HCT116 (cell line): ENCODE data around the gene CHTOP.

Experiments used
- CTCF ChIP-seq, 3 experiments: fragments of 200-600 bp in 1 of 3; sonication (generic) in 1 of 3; IDR thresholded peaks in 2 of 3; conservative IDR thresholded peaks in 1 of 3; 2 replicates each; pipeline ENCODE4 v1.5.1; 2012 to 2017; ENCODE audit warnings: low read depth in 2 of 3, low read length in 2 of 3, antibody characterized with exemption in 1 of 3, borderline replicate concordance in 1 of 3, control low read depth in 1 of 3, mild to moderate bottlenecking in 1 of 3, mixed read lengths in 1 of 3, mixed run types in 1 of 3, moderate library complexity in 1 of 3; ENCODE audit not compliant: insufficient read depth in 1 of 3
- EGR1 ChIP-seq: IDR thresholded peaks from 2 replicates; pipeline ENCODE4 v1.6.1; 2012; ENCODE audit warnings: low read depth
- EZH2 ChIP-seq: fragments of 200-600 bp; sonication (generic); IDR thresholded peaks from 2 replicates; pipeline ENCODE4 v1.6.1; 2017; ENCODE audit warnings: antibody characterized with exemption, mixed run types
- EZH2phosphoT487 ChIP-seq: fragments of 200-600 bp; IDR thresholded peaks from 2 replicates; pipeline ENCODE4 v1.6.1; 2018; ENCODE audit warnings: antibody characterized with exemption, borderline replicate concordance
- MAX ChIP-seq: IDR thresholded peaks from 2 replicates; pipeline ENCODE4 v1.6.1; 2012
- POLR2A ChIP-seq: IDR thresholded peaks from 2 replicates; pipeline ENCODE4 v1.7.0; 2011; ENCODE audit warnings: borderline replicate concordance; ENCODE audit not compliant: insufficient read depth, insufficient read length; ENCODE audit errors: extremely low read depth
- POLR2AphosphoS5 ChIP-seq: IDR thresholded peaks from 2 replicates; pipeline ENCODE4 v1.6.1; 2011; ENCODE audit warnings: mild to moderate bottlenecking, low read depth, low read length, moderate library complexity
- RAD21 ChIP-seq: IDR thresholded peaks from 2 replicates; pipeline ENCODE4 v1.6.1; 2012; ENCODE audit warnings: low read depth, mild to moderate bottlenecking
- SIN3A ChIP-seq: IDR thresholded peaks from 2 replicates; pipeline ENCODE4 v1.6.1; 2012; ENCODE audit warnings: low read depth
- YY1 ChIP-seq: IDR thresholded peaks from 2 replicates; pipeline ENCODE4 v1.6.1; 2011; ENCODE audit warnings: low read length, low read depth, moderate library complexity, mild to moderate bottlenecking; ENCODE audit not compliant: insufficient replicate concordance; ENCODE audit errors: extremely low read depth
- ZBTB33 ChIP-seq: IDR thresholded peaks from 2 replicates; pipeline ENCODE4 v1.6.1; 2011; ENCODE audit warnings: mild to moderate bottlenecking, low read length, moderate library complexity; ENCODE audit not compliant: insufficient replicate concordance; ENCODE audit errors: extremely low read depth
- ZFX ChIP-seq: fragments of 450-650 bp; IDR thresholded peaks from 2 replicates; pipeline ENCODE4 v1.6.1; 2017
- ZNF274 ChIP-seq: fragments of 200-500 bp; sonication (Bioruptor generic); IDR thresholded peaks from 2 replicates; pipeline ENCODE4 v1.6.1; 2014; ENCODE audit warnings: mild to moderate bottlenecking, low read depth, low read length, inconsistent platforms
- TF ChIP-seq, protein P1 (sequence below): IDR thresholded peaks from 2 replicates; pipeline ENCODE4 v1.6.1; 2012

- TF ChIP-seq CTCF (IDR thresholded peaks at IDR 0.05 in 2 of 3, conservative IDR thresholded peaks at IDR 0.05 in 1 of 3; ENCODE audit: borderline replicate concordance in 1 of 3, insufficient read depth in 1 of 3, low read depth in 2 of 3, low read length in 2 of 3), result no peak
- no peak for TF ChIP-seq RAD21
- TF ChIP-seq POLR2A, result no peak
- TF ChIP-seq SIN3A, result no peak
- no peak for TF ChIP-seq EZH2phosphoT487
- no peak for TF ChIP-seq YY1
- no peak for TF ChIP-seq ZNF274
- TF ChIP-seq EZH2, result no peak
- no peak for TF ChIP-seq EGR1
- no peak for TF ChIP-seq POLR2AphosphoS5
- no peak for TF ChIP-seq MAX
- TF ChIP-seq ZFX, result no peak
- TF ChIP-seq, protein P1, sequence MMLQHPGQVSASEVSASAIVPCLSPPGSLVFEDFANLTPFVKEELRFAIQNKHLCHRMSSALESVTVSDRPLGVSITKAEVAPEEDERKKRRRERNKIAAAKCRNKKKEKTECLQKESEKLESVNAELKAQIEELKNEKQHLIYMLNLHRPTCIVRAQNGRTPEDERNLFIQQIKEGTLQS, result no peak
- no peak for TF ChIP-seq ZBTB33
Observed at GRCh38 chr1:153649137-153649862, 15.4 kb downstream of the CHTOP start.
